SW 1271 (cell line): ENCODE data around the gene CLDN18.

Experiments
- DNase-seq, 2 experiments: peaks; one replicate each; lab custom pipeline; 2025; lab: John Stamatoyannopoulos, UW

Gene CLDN18

GRCh38 chr3:138062626-138063025 lies 52.7 kb downstream of the CLDN18 start:
- DNase-seq: no peak

DNA sequence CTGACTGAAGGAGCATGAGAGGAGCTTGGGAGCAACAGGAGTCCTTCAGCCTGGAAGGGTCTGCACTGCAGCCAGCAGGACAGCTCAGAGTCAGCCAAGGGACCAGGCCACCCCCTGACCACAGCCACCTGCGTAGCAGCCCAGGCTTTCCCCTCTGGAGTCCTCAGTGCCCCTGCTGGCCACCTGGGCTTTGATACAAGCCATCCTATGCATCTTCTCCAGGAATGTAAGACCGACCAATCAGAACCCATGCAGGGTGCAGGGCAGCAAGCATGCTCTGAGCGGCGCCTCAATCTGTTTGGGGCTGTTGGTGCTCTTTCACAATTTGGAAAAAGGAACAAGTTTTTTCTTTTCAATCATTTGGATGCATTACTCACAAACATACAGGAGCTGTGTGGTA lies 53.5 kb downstream of the CLDN18 start:
- no peak for DNase-seq

GRCh38 chr3:138065949-138066348 lies 56.0 kb downstream of the CLDN18 start:
- no peak for DNase-seq

GRCh38 chr3:138066383-138066782 lies 56.4 kb downstream of the CLDN18 start:
- DNase-seq: no peak

DNA sequence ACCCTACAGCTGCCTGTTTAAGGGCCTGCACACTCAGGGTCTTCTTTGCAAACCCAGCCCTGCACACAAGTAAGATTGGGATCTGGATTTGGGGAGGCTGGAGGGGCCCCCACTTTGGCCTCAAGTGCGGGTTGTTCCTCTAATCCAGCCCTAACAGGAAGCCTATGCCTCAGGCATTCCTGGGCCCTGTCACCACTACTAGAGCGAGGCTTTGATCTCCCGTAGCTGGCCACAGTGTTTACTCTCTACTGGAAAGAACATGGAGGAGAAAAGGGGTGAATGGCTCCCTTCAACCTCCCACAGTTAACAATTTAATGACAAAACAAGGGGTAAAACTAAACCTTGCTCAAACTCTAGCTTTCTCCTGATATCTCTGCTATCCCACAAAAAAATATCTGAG lies 57.0 kb downstream of the CLDN18 start:
- DNase-seq: no peak

DNA sequence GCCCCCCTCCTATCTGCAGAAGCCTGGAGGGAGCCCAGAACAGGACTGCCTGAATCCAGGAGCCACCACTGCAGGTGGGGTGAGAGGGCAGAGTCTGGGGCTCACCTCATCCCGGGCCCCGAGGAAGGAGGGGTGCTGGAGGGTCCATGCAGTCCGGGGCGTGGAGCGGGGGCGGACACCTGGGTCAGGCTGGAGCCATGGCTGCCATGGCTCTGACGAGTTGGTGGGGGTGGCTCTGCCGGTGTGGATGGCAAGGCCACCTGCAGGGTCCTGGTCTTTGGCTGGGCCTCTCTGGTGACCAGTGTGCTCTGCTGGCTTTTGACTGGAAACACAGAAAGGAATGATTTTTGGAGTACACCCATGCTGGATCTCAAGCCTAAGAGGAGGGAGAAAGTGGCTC lies 58.1 kb downstream of the CLDN18 start:
- DNase-seq: no peak

- DNase-seq: peak in 1 of 2 experiments; percentile 53
Measured at GRCh38 chr3:138068579-138069174, 58.7 kb downstream of the CLDN18 start.

DNA sequence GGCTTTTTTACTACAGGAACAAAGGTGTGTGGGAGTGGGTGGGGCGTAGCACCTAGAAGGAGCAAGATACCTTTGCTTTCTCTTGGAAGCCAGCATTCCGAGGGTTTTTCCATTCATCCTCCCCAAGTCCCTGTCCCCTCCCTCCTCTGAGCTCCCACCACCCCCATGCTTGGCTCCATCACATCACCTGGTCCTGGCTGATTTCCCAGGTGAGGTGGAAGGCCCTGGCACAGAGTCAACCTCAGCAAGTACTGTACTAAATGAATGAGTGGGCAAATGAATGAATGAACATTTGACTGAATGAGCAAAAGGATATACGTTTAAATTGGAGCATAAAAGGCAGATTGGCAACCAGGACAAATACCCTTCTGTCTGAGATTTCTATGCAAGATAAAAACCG lies 60.0 kb downstream of the CLDN18 start:
- DNase-seq: no peak

- DNase-seq: no peak
Measured at GRCh38 chr3:138072796-138073195, 62.8 kb downstream of the CLDN18 start.

GRCh38 chr3:138078096-138078495 lies 68.1 kb downstream of the CLDN18 start:
- no peak for DNase-seq

DNA sequence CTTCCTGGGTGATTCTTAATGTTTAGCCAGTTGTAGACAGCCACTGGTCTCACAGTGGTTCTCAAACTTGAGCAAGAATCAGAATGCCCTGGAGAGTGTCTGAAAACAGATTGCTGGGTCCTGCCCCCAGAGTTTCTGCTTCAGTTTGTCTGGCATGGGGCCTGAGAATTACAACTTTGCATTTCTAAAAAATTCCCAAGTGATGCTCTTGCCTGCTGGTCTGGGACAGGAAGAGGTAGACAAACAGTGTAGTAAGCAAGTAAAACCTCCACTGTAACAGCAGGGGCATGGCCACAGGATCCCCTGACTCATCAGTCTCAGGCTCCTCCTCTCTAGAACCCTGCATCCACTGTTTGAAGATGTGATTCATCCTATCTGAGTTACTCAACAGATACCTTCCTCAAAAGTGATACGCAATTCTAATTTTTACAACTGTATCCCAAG lies 69.0 kb downstream of the CLDN18 start:
- peak in 1 of 2 experiments; percentile 58 for DNase-seq

- DNase-seq: no peak
Measured at GRCh38 chr3:138079901-138080300, 69.9 kb downstream of the CLDN18 start.

DNA sequence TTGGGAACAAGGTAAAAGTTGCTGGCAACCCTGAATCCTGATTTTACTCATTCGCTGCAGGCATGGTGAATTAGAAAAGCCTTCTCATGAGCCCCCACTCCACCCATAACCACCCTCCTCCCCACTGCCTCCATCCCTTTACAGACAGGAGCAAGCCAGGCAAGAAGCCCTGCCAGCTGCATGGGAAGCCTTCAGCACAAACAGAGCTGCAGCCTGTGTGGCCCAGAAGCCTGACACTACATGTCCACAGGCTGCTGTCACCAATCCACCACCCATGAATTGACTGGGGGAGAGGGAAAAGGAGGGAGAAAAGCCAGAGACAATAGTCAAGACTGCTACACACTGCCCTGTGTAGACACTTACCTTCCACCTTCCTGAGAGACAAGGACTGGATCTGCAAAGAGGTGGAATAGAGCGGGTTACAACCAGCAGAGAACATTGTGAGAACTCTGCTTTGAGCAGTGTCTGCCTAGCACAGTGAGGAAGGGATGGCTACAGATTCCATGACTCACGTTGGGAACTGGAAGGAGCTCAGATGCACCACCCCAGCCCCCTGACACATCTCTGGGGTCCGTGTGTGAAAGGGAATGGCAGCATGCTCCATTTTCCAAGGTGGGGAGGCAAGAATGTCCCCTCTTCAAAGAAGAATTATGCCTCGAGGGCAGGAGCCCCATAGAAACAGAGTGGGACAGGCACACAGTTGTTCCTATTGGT lies 71.6 kb downstream of the CLDN18 start:
- DNase-seq: no peak

DNA sequence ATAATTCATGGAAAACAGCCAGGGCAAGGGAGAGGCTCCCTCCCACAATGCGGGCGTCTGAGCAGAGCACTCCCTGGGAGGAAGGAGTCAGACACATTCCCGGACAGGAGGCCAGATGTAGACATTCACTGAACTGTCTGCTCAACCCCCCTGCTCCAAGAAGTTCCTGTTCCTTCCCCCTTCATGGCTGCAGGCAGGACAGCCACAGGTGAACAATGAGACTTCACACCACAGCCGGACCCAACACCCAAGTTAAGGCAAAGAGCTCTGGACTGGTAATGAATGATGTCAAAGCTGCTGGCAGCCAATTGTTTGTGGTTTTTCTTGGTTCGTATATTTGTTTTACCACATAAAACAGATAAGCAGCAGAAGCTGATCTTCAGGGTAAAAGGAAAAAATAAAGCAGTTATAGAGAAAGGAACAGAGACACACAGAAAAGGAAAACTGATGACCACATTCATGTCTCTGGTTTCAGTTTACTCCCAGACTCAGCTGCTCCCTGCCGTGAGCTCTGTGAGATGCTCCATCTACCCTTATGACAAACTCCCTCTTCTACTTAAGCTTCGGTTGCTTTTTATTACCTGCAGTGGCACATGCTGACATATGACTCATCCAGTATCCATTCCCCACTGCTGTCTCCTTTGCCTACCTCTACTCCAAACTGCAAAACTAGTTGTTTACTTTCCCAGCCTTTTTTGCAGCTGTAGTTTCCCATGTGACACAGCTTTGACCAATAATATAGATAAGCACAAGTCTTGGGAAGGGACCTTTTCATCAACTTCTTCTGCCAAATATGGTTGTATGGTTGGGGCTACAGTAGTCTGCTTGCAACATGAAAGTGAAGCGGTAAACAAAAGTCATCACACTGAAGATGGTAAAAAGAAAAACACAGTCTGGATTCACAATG lies 72.4 kb downstream of the CLDN18 start:
- DNase-seq: no peak

- DNase-seq: no peak
Measured at GRCh38 chr3:138082992-138083386, 73.0 kb downstream of the CLDN18 start.
